IPS-15b (cell line): ENCODE measurements around the gene CXCL8.

Experiments used
- H3K27me3 ChIP-seq: one replicate; pipeline ENCODE4 v1.6.1; 2013; ENCODE audit warnings: low read length; ENCODE audit not compliant: control insufficient read depth, insufficient read depth
- H3K36me3 ChIP-seq: one replicate; pipeline ENCODE4 v1.6.1; 2013; ENCODE audit warnings: low read length; ENCODE audit not compliant: control insufficient read depth, insufficient read depth
- H3K4me1 ChIP-seq: one replicate; pipeline ENCODE4 v1.6.1; 2013; ENCODE audit warnings: mild to moderate bottlenecking, low read length; ENCODE audit not compliant: control insufficient read depth, insufficient read depth
- H3K4me3 ChIP-seq: one replicate; pipeline ENCODE4 v1.5.1; 2013; ENCODE audit warnings: low read depth, low read length
- H3K9ac ChIP-seq: one replicate; pipeline ENCODE4 v1.6.1; 2013; ENCODE audit warnings: low read depth, mild to moderate bottlenecking, low read length
- H3K9me3 ChIP-seq: one replicate; pipeline ENCODE4 v1.6.1; 2013; ENCODE audit warnings: mild to moderate bottlenecking, low read length; ENCODE audit not compliant: control insufficient read depth, insufficient read depth

The CXCL8 gene

DNA sequence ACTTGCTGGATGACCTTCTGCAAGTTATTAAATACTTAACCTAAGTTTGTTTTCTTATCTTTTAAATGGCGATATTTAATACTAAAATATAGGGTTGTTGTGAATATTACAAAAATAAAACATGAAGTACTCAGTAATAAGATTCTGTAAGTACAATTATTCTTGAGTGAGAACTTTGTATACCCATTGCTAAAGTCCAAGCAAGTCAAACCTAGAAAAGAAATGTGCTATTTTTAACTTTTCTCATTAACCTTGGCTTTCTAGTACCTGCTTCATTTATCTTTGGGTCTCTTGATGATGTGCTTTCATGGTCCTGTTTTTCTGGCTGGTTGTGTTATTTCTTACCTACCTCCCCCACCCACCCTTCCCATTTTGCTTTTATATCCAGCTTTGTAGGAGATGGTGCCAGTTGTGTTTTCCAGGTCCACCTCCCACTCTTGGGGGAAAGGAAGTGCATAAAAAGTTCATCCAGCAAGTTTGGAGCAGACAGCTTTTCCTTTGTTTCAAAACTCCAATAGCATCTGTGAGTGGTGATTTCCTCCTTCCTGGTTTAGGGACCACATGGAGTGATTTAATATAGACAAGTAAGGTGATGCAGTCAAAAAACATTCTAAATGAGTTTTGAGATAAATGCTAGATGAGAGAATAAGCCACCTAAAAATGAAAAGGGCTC lies 7.5 kb upstream of the CXCL8 start:
- Histone ChIP-seq H3K9ac (no peak overlapping the region), H3K27me3 (no peaks in the 10 kb centered on the region), H3K4me3 (no peak overlapping the region), H3K36me3 (no peaks in the 10 kb centered on the region), H3K9me3 (no peaks in the 10 kb centered on the region), H3K4me1 (no peaks in the 10 kb centered on the region)

DNA sequence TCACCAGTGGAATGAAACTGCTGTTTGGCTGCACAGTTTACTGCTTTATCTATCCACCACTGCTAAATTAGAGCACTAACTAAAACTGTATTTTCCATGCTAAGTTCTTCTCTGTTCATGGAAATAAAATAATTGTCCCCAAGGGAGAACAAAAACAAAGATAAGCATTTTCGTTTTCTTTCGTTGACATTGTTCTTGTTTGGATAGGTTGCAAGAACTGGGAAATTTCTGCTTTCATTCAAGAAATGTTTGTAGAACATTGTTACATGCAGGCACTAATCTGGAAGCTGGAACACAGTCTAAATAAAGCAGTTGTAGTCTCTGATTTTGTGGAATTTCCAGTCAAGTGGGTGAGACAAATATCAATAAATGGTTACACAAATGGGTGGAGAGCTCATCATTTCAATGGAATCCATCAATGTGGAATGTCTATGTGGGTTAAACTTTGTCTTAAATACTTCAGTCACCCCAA lies 5.8 kb upstream of the CXCL8 start:
- Histone ChIP-seq H3K4me1 (no peaks in the 10 kb centered on the region), H3K9ac (no peak overlapping the region), H3K9me3 (no peaks in the 10 kb centered on the region), H3K4me3 (no peak overlapping the region), H3K27me3 (no peaks in the 10 kb centered on the region), H3K36me3 (no peaks in the 10 kb centered on the region)

DNA sequence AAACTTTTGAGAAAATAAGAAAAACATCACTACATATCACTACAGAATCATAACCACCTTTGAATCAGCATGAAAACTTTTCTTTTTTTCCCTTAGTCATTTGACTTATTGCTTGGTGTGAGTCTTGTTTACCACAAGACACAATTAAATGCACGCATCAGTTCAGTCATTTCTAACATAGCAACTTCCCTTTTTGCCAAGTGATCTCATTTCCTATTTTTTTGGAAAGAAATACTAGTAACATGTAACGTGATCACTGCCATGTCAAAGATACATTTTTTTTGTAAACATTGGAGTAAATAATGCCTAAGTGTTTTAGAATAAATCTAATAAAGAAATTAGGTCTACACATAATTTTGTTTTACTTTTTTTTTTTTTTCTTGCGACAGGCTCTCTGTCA lies 5.1 kb upstream of the CXCL8 start:
- H3K27me3 ChIP-seq: no peaks in the 10 kb centered on the region
- no peak overlapping the region for H3K4me3 ChIP-seq
- H3K9ac ChIP-seq: no peak overlapping the region
- no peaks in the 10 kb centered on the region for H3K9me3 ChIP-seq
- no peaks in the 10 kb centered on the region for H3K36me3 ChIP-seq
- no peaks in the 10 kb centered on the region for H3K4me1 ChIP-seq

DNA sequence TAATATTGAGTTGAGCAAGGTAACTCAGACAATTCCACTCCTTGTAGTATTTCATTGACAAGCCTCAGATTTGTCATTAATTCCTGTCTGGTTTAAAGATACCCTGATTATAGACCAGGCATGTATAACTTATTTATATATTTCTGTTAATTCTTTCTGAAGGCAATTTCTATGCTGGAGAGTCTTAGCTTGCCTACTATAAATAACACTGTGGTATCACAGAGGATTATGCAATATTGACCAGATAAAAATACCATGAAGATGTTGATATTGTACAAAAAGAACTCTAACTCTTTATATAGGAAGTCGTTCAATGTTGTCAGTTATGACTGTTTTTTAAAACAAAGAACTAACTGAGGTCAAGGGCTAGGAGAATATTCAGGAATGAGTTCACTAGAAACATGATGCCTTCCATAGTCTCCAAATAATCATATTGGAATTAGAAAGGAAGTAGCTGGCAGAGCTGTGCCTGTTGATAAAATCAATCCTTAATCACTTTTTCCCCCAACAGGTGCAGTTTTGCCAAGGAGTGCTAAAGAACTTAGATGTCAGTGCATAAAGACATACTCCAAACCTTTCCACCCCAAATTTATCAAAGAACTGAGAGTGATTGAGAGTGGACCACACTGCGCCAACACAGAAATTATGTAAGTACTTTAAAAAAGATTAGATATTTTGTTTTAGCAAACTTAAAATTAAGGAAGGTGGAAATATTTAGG lies 821 bp downstream of the CXCL8 start:
- Histone ChIP-seq H3K4me3 (no peak overlapping the region), H3K9ac (no peak overlapping the region), H3K27me3 (no peaks in the 10 kb centered on the region), H3K4me1 (no peaks in the 10 kb centered on the region), H3K9me3 (no peaks in the 10 kb centered on the region), H3K36me3 (no peaks in the 10 kb centered on the region)

DNA sequence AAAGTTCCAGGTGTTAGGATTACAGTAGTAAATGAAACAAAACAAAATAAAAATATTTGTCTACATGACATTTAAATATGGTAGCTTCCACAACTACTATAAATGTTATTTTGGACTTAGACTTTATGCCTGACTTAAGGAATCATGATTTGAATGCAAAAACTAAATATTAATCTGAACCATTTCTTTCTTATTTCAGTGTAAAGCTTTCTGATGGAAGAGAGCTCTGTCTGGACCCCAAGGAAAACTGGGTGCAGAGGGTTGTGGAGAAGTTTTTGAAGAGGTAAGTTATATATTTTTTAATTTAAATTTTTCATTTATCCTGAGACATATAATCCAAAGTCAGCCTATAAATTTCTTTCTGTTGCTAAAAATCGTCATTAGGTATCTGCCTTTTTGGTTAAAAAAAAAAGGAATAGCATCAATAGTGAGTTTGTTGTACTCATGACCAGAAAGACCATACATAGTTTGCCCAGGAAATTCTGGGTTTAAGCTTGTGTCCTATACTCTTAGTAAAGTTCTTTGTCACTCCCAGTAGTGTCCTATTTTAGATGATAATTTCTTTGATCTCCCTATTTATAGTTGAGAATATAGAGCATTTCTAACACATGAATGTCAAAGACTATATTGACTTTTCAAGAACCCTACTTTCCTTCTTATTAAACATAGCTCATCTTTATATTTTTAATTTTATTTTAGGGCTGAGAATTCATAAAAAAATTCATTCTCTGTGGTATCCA lies 1.6 kb downstream of the CXCL8 start:
- Histone ChIP-seq H3K9ac (no peak overlapping the region), H3K27me3 (no peaks in the 10 kb centered on the region), H3K36me3 (no peaks in the 10 kb centered on the region), H3K4me1 (no peaks in the 10 kb centered on the region), H3K4me3 (no peak overlapping the region), H3K9me3 (no peaks in the 10 kb centered on the region)

DNA sequence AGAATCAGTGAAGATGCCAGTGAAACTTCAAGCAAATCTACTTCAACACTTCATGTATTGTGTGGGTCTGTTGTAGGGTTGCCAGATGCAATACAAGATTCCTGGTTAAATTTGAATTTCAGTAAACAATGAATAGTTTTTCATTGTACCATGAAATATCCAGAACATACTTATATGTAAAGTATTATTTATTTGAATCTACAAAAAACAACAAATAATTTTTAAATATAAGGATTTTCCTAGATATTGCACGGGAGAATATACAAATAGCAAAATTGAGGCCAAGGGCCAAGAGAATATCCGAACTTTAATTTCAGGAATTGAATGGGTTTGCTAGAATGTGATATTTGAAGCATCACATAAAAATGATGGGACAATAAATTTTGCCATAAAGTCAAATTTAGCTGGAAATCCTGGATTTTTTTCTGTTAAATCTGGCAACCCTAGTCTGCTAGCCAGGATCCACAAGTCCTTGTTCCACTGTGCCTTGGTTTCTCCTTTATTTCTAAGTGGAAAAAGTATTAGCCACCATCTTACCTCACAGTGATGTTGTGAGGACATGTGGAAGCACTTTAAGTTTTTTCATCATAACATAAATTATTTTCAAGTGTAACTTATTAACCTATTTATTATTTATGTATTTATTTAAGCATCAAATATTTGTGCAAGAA lies 2.3 kb downstream of the CXCL8 start:
- Histone ChIP-seq H3K9ac (no peak overlapping the region), H3K4me3 (no peak overlapping the region), H3K9me3 (no peaks in the 10 kb centered on the region)

DNA sequence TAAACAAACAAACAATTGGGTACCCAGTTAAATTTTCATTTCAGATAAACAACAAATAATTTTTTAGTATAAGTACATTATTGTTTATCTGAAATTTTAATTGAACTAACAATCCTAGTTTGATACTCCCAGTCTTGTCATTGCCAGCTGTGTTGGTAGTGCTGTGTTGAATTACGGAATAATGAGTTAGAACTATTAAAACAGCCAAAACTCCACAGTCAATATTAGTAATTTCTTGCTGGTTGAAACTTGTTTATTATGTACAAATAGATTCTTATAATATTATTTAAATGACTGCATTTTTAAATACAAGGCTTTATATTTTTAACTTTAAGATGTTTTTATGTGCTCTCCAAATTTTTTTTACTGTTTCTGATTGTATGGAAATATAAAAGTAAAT lies 2.9 kb downstream of the CXCL8 start:
- H3K9ac ChIP-seq: no peak overlapping the region
- H3K9me3 ChIP-seq: no peaks in the 10 kb centered on the region
- H3K4me3 ChIP-seq: no peak overlapping the region
- no peaks in the 10 kb centered on the region for H3K4me1 ChIP-seq
- H3K36me3 ChIP-seq: no peaks in the 10 kb centered on the region
- H3K27me3 ChIP-seq: no peaks in the 10 kb centered on the region

More for the DNA sequence above, 2.3 kb downstream of the CXCL8 start:
- no peaks in the 10 kb centered on the region for H3K36me3 ChIP-seq
- H3K4me1 ChIP-seq: no peaks in the 10 kb centered on the region
- H3K27me3 ChIP-seq: no peaks in the 10 kb centered on the region

DNA sequence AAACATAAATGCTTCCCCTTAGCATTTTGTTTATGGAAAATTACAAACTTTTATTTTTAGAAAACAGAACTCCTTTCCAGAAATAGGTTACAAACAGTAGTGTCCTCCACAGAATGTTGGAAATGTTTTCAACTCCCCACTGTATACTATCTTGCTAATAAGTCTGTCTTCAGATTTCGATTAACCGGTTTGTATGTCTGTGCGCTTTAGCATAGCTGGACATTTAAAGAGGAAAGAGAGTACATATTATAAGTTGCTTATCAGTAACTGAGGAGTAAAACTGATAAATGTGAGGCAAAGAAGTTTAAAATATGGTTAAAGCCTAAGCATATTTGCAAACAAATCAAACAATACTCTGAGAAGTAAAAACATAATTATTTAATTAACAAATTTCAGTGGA lies 3.4 kb downstream of the CXCL8 start:
- Histone ChIP-seq H3K36me3 (no peaks in the 10 kb centered on the region), H3K4me1 (no peaks in the 10 kb centered on the region), H3K27me3 (no peaks in the 10 kb centered on the region), H3K9me3 (no peaks in the 10 kb centered on the region), H3K4me3 (no peak overlapping the region), H3K9ac (no peak overlapping the region)

DNA sequence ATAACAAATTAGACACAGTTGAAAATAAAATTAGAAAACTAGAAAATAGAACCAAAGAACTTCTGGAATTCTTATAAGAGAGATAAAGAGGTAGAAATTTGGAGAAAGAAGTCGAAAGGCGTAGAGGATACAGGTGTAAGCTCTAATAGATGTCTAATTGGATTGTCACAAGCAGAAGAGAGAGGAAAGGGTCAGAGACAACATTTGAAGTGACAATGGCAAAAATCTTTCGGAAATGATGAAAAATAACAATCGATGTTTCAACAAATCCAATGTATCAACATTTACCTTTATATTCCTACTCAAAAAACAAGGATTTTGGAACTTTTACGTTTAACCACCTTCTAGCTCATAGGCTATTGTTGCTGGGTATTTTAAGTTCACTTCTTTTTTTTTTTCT lies 3.8 kb downstream of the CXCL8 start:
- no peaks in the 10 kb centered on the region for H3K4me1 ChIP-seq

DNA sequence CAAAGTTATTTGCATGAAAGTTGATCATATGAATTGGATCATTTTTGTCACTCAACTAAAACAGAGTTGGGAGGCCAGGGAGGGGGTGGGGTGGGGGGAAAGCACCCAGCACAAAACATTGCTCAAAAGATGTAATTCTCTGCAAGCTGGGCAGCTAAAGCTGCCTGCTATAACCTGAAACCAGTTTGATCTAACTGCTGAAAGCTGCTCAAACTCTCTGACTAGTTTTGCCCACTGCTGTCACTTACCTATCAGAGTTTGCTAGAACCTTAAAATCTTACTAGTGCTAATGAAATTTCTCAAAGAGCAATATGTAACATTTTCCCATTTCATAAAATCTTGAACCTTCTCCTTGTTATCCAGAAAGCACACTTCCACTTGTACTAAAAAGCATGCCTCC lies 10.4 kb downstream of the CXCL8 start:
- no peak overlapping the region for H3K9ac ChIP-seq
- no peaks in the 10 kb centered on the region for H3K36me3 ChIP-seq
- no peaks in the 10 kb centered on the region for H3K9me3 ChIP-seq
- no peaks in the 10 kb centered on the region for H3K4me1 ChIP-seq
- H3K27me3 ChIP-seq: no peaks in the 10 kb centered on the region
- no peak overlapping the region for H3K4me3 ChIP-seq

More for the DNA sequence above, 3.8 kb downstream of the CXCL8 start:
- Histone ChIP-seq H3K27me3 (no peaks in the 10 kb centered on the region), H3K36me3 (no peaks in the 10 kb centered on the region), H3K9ac (no peak overlapping the region), H3K9me3 (no peaks in the 10 kb centered on the region), H3K4me3 (no peak overlapping the region)

DNA sequence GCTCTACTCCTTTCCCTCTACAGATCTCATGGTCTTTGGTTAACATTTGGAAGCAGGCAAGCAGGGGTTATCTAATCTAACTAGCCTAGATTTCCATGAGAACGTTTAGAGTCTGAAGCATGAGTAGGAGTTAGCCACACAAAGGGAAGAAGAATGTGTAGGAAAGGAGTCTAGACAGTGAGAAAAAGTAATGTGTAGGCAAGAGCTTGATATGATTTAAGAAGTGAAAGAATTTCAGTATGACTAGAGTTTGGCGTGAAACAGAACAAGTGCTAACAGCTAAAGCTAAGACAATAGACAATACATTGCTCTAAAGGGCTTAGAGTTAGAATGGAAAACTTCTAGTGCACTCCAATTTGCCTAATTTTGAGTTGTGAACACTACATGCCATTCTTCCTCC lies 10.8 kb downstream of the CXCL8 start:
- Histone ChIP-seq H3K4me1 (no peaks in the 10 kb centered on the region), H3K9ac (no peak overlapping the region), H3K4me3 (no peak overlapping the region)

More for the DNA sequence above, 10.8 kb downstream of the CXCL8 start:
- H3K9me3 ChIP-seq: no peaks in the 10 kb centered on the region
- no peaks in the 10 kb centered on the region for H3K27me3 ChIP-seq
- no peaks in the 10 kb centered on the region for H3K36me3 ChIP-seq
